ENCODE measurements around the gene NISCH. TPM values are rescaled to one million over a fixed set of nuclear protein-coding genes. Genes with fewer than 3 reads are reported as not detected.

Gene NISCH
- total RNA-seq, 1 experiment from 2014 or later = 72.8 TPM

DNA sequence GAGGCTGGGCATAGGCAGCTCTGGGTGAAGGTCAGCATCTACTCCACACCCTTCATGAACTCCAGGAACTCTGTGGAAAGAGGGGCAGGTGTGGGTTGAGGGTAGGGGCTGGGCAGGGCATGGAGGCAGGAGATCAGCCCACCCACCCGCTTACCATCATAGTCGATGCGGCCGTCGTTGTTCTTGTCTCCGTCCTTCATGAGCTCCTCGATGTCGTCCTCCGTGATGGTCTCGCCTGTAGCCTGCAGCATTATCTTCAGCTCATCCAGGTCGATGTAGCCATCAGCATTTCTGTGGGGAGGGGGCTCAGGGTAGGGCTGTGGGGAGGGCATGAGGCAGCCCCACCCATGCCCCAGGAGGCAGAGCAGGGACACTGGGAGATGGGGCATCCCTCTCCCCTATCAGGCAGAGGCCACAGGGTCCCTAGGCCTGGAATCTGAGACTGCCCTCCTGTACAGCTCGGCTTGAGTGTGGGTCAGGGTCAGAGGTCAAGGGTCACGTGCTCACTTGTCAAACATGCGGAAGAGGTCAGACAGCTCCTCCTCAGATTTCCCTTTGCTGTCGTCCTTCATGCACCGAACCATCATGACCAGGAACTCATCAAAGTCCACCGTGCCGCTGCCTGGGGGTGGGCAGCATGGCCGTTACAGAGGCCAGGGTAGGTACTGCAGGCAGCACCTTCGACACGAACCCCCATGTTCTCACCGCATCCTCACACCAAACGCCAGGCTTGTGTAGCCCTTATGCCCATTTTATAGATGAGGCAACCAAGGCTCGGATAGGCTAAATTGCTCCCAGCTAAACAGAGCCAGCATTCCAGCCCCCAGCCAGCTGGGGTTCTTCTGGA, 3.9 kb upstream of the NISCH start:
- H3K4me2 ChIP-seq (ENCODE audit: low read length) = no peak overlapping the region; the same call in 1 of the 2 replicates
- intact Hi-C loops (cut with micrococcal nuclease) = no loop called here

More for the DNA sequence above, 3.9 kb upstream of the NISCH start:
- peaks cover 10% of the 10 kb centered on the region for H3K79me2 ChIP-seq (ENCODE audit: insufficient read depth, low read length)
- ATAC-seq (no peak), DNase-seq (ENCODE audit: low read depth, low spot score) (no peak)
- H3K36me3 ChIP-seq (ENCODE audit: control insufficient read depth in 1 of 2, insufficient read depth in 2 of 2, low read length in 2 of 2) = no peaks in the 10 kb centered on the region
- POLR2A ChIA-PET = no interaction called here
- no peaks in the 10 kb centered on the region for H3K9me3 ChIP-seq (ENCODE audit: control insufficient read depth in 1 of 2, insufficient read depth in 1 of 2, low read depth in 1 of 2, low read length in 2 of 2)
- no peak overlapping the region for H3K27ac ChIP-seq (ENCODE audit: low read depth, low read length)
- no peak overlapping the region for H2AFZ ChIP-seq (ENCODE audit: low read depth, low read length, poor library complexity, severe bottlenecking)
- peaks cover 46 to 63% of the 10 kb centered on the region in 2 experiments for H3K4me1 ChIP-seq (ENCODE audit: control insufficient read depth in 1 of 2, insufficient read depth in 2 of 2, low read length in 2 of 2)
- H3K9ac ChIP-seq (ENCODE audit: low read length) = no peak overlapping the region
- no peaks in the 10 kb centered on the region for H3K9me2 ChIP-seq (ENCODE audit: insufficient read depth)
- no peaks in the 10 kb centered on the region for H3K27me3 ChIP-seq (ENCODE audit: insufficient read depth, low read length)
- BruUV-seq (replicated peaks) = no TSS peak
- no peak overlapping the region for H3K4me3 ChIP-seq (replicated peaks in 1 of 2; ENCODE audit: low read depth in 1 of 2, low read length in 2 of 2)
- CTCF ChIA-PET = no interaction called here
- H4K20me1 ChIP-seq (ENCODE audit: insufficient read depth) = no peaks in the 10 kb centered on the region
- RAD21 ChIA-PET (ENCODE audit: low non-redundant PET in 1 of 2, low total read pairs in 2 of 2, uncharacterized antibody in 2 of 2, unreplicated experiment in 2 of 2) = interaction anchor here in 1 of 2 experiments (0.8 kb wide), 1 partner anchor 24 kb away, joined by 3 read pairs; no protein-coding TSS in a partner anchor
- TF ChIP-seq, protein P1, sequence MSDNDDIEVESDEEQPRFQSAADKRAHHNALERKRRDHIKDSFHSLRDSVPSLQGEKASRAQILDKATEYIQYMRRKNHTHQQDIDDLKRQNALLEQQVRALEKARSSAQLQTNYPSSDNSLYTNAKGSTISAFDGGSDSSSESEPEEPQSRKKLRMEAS (IDR thresholded peaks at IDR 0.05) = no peak
- TF ChIP-seq, protein P2, sequence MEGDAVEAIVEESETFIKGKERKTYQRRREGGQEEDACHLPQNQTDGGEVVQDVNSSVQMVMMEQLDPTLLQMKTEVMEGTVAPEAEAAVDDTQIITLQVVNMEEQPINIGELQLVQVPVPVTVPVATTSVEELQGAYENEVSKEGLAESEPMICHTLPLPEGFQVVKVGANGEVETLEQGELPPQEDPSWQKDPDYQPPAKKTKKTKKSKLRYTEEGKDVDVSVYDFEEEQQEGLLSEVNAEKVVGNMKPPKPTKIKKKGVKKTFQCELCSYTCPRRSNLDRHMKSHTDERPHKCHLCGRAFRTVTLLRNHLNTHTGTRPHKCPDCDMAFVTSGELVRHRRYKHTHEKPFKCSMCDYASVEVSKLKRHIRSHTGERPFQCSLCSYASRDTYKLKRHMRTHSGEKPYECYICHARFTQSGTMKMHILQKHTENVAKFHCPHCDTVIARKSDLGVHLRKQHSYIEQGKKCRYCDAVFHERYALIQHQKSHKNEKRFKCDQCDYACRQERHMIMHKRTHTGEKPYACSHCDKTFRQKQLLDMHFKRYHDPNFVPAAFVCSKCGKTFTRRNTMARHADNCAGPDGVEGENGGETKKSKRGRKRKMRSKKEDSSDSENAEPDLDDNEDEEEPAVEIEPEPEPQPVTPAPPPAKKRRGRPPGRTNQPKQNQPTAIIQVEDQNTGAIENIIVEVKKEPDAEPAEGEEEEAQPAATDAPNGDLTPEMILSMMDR (IDR thresholded peaks at IDR 0.05 in 2 of 3, conservative IDR thresholded peaks at IDR 0.05 in 1 of 3; ENCODE audit: borderline replicate concordance in 1 of 3, insufficient read depth in 1 of 3, low read depth in 2 of 3, low read length in 2 of 3) = peak in 2 of 3 experiments; percentile 20 to 37; a peak in 2 of 6 replicates
- TF ChIP-seq POLR2A (IDR thresholded peaks at IDR 0.05; ENCODE audit: borderline replicate concordance, extremely low read depth, insufficient read depth, insufficient read length) = no peak

Measured in HCT116 (cell line).